Ishikawa (cell line): ENCODE data around the gene LSAMP.

Experiments used
- CEBPB ChIP-seq: IDR thresholded peaks from 2 replicates; pipeline ENCODE4 v1.6.1; 2012
- CREB1 ChIP-seq: IDR thresholded peaks from 2 replicates; pipeline ENCODE4 v1.6.1; 2012; ENCODE audit warnings: low read depth
- EGR1 ChIP-seq: IDR thresholded peaks from 2 replicates; pipeline ENCODE4 v1.6.1; 2012
- EP300 ChIP-seq: IDR thresholded peaks from 2 replicates; pipeline ENCODE4 v1.6.1; 2012; ENCODE audit warnings: borderline replicate concordance
- MAX ChIP-seq: IDR thresholded peaks from 2 replicates; pipeline ENCODE4 v1.6.1; 2012
- NFIC ChIP-seq: IDR thresholded peaks from 2 replicates; pipeline ENCODE4 v1.6.1; 2012
- RAD21 ChIP-seq: IDR thresholded peaks from 2 replicates; pipeline ENCODE4 v1.6.1; 2012; ENCODE audit warnings: low read depth
- TAF1 ChIP-seq: IDR thresholded peaks from 2 replicates; pipeline ENCODE4 v1.6.1; 2012; ENCODE audit warnings: low read depth, mild to moderate bottlenecking
- TEAD4 ChIP-seq: IDR thresholded peaks from 2 replicates; pipeline ENCODE4 v1.6.1; 2012
- USF1 ChIP-seq: IDR thresholded peaks from 2 replicates; pipeline ENCODE4 v1.6.1; 2012
- YY1 ChIP-seq: IDR thresholded peaks from 2 replicates; pipeline ENCODE4 v1.6.1; 2012; ENCODE audit warnings: low read depth
- ZBTB7A ChIP-seq: IDR thresholded peaks from 2 replicates; pipeline ENCODE4 v1.6.1; 2012; ENCODE audit warnings: low read depth
- TF ChIP-seq, protein P1 (sequence below): IDR thresholded peaks from 2 replicates; pipeline ENCODE4 v1.6.1; 2012; ENCODE audit warnings: low read depth, mild to moderate bottlenecking

GRCh38 chr3:116298151-116298550, 147.1 kb downstream of the LSAMP start:
- TF ChIP-seq TAF1: no peak
- TF ChIP-seq YY1: no peak
- no peak for TF ChIP-seq CREB1
- TF ChIP-seq MAX: no peak
- no peak for TF ChIP-seq RAD21
- no peak for TF ChIP-seq NFIC
- no peak for TF ChIP-seq EGR1
- no peak for TF ChIP-seq TEAD4
- TF ChIP-seq EP300: no peak
- no peak for TF ChIP-seq USF1
- TF ChIP-seq, protein P1, sequence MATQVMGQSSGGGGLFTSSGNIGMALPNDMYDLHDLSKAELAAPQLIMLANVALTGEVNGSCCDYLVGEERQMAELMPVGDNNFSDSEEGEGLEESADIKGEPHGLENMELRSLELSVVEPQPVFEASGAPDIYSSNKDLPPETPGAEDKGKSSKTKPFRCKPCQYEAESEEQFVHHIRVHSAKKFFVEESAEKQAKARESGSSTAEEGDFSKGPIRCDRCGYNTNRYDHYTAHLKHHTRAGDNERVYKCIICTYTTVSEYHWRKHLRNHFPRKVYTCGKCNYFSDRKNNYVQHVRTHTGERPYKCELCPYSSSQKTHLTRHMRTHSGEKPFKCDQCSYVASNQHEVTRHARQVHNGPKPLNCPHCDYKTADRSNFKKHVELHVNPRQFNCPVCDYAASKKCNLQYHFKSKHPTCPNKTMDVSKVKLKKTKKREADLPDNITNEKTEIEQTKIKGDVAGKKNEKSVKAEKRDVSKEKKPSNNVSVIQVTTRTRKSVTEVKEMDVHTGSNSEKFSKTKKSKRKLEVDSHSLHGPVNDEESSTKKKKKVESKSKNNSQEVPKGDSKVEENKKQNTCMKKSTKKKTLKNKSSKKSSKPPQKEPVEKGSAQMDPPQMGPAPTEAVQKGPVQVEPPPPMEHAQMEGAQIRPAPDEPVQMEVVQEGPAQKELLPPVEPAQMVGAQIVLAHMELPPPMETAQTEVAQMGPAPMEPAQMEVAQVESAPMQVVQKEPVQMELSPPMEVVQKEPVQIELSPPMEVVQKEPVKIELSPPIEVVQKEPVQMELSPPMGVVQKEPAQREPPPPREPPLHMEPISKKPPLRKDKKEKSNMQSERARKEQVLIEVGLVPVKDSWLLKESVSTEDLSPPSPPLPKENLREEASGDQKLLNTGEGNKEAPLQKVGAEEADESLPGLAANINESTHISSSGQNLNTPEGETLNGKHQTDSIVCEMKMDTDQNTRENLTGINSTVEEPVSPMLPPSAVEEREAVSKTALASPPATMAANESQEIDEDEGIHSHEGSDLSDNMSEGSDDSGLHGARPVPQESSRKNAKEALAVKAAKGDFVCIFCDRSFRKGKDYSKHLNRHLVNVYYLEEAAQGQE: no peak
- no peak for TF ChIP-seq CEBPB
- no peak for TF ChIP-seq ZBTB7A
